HG03039 (cell line): ENCODE results near the gene POU2F2.
A peak's percentile ranks its signal among the peaks of the same experiment; 100 is the strongest.

Experiments used
- ATAC-seq: cut with Tn5 transposase; IDR thresholded peaks from one replicate; pipeline ENCODE4 v1.9.1; 2021; ENCODE audit warnings: mild to moderate bottlenecking, moderate library complexity; ENCODE audit not compliant: unreplicated experiment

POU2F2 gene

DNA sequence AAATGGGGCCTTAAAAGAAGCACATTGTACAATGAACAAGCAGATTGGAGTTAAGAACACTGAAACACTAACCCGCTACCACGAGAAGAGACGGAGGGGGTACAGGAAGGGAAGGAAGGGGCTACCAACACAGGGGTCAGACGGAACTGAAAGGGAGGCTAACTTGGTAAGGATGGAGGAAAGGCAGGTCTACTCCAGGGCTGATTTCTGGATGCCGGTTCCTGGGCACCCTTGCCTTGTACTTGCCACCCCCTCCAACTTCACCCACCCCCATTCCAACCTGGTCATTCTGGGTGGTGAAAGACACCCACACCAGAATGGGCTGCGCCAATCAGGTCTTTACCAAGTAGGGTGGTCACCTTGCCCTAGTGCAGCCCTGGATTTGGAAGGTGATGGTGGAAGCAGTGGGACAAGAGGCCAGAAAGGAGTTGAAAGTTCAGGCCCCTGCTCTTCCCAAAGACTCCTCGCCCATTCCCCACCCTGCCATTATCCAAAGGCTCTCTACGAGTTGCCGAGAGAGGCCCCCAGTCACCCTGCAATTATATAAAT, 46.0 kb downstream of the POU2F2 start:
- ATAC-seq, result no peak

DNA sequence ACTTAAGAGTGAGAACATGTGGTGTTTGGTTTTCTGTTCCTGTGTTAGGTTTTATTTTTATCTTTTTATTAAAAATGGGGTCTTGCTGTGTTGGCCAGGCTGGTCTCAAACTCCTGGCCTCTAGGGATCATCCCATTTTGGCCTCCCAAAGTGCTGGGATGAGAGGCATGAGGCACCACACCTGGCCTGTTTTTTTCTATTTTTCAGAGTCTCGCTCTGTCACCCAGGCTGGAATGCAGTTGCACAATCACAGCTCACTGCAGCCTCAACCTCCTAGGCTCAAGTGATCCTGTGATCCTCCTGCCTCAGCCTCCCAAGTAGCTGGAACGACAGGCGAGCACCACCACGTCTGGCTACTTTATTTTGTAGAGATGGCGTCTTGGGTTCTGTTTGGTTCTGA, 48.7 kb downstream of the POU2F2 start:
- ATAC-seq, result no peak

DNA sequence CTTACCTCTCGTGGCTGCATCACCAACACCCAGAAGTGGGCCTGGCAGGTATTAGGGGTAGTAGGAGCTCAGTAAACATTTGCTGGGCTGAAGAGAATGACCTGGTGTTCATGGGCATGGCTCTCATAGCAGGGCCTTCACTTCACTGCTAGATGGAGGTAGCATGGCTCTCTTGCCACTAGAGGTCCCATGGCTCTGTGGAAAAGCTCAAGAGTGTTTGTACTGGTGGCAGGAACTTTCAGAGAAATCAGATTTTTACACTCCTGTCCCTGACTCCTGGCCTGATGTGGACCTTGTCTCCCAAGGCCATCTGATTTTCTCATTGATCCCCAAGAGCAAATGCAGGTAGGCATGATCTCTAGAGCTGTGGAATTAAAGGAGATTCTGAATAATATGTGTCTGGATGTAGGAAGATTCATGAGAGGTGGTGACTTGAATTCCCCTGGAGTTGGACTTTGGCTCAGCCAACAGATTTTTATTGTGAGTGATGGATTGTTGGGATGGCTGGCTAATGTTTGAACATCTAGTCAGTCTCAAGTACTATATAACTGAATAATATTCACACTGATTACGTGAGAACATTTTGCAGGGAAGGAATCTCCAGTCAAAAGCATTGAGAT, 50.6 kb downstream of the POU2F2 start:
- no peak for ATAC-seq

DNA sequence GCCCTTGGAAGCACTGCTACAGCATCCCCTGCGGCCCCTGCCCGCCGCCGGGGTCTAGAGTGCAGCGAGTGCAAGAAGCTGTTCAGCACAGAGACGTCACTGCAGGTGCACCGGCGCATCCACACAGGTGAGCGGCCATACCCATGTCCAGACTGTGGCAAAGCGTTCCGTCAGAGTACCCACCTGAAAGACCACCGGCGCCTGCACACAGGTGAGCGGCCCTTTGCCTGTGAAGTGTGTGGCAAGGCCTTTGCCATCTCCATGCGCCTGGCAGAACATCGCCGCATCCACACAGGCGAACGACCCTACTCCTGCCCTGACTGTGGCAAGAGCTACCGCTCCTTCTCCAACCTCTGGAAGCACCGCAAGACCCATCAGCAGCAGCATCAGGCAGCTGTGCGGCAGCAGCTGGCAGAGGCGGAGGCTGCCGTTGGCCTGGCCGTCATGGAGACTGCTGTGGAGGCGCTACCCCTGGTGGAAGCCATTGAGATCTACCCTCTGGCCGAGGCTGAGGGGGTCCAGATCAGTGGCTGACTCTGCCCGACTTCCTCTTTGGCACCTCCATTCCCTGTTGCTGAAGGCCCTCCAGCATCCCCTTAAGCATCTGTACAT, 51.4 kb downstream of the POU2F2 start:
- no peak for ATAC-seq

DNA sequence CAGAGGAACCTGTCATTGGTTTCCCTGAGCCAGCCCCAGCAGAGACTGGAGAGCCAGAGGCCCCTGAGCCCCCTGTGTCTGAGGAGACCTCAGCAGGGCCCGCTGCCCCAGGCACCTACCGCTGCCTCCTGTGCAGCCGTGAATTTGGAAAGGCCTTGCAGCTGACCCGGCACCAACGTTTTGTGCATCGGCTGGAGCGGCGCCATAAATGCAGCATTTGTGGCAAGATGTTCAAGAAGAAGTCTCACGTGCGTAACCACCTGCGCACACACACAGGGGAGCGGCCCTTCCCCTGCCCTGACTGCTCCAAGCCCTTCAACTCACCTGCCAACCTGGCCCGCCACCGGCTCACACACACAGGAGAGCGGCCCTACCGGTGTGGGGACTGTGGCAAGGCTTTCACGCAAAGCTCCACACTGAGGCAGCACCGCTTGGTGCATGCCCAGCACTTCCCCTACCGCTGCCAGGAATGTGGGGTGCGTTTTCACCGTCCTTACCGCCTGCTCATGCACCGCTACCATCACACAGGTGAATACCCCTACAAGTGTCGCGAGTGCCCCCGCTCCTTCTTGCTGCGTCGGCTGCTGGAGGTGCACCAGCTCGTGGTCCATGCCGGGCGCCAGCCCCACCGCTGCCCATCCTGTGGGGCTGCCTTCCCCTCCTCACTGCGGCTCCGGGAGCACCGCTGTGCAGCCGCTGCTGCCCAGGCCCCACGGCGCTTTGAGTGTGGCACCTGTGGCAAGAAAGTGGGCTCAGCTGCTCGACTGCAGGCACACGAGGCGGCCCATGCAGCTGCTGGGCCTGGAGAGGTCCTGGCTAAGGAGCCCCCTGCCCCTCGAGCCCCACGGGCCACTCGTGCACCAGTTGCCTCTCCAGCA, 52.1 kb downstream of the POU2F2 start:
- no peak for ATAC-seq

DNA sequence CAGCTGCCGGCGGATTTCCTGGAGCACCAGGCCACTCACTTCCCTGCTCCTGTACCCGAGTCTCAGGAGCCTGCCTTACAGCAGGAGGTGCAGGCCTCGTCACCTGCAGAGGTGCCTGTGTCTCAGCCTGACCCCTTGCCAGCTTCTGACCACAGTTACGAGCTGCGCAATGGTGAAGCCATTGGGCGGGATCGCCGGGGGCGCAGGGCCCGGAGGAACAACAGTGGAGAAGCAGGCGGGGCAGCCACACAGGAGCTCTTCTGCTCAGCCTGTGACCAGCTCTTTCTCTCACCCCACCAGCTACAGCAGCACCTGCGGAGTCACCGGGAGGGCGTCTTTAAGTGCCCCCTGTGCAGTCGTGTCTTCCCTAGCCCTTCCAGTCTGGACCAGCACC, 53.0 kb downstream of the POU2F2 start:
- ATAC-seq, result no peak

DNA sequence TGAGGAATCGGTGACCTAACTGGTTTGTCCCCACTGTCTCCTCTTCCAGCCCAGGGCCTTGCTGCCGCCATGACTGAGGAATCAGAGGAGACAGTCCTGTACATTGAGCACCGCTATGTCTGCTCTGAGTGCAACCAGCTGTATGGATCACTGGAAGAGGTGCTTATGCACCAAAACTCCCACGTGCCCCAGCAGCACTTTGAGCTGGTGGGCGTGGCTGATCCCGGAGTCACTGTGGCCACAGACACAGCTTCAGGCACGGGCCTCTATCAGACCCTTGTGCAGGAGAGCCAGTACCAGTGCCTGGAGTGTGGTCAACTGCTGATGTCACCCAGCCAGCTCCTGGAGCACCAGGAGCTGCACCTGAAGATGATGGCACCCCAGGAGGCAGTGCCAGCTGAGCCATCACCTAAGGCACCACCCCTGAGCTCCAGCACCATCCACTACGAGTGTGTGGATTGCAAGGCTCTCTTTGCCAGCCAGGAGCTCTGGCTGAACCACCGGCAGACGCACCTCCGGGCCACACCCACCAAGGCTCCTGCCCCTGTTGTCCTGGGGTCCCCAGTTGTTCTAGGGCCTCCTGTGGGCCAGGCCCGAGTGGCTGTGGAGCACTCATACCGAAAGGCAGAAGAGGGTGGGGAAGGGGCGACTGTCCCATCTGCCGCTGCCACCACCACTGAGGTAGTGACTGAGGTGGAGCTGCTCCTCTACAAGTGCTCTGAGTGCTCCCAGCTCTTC, 53.5 kb downstream of the POU2F2 start:
- ATAC-seq, result no peak

DNA sequence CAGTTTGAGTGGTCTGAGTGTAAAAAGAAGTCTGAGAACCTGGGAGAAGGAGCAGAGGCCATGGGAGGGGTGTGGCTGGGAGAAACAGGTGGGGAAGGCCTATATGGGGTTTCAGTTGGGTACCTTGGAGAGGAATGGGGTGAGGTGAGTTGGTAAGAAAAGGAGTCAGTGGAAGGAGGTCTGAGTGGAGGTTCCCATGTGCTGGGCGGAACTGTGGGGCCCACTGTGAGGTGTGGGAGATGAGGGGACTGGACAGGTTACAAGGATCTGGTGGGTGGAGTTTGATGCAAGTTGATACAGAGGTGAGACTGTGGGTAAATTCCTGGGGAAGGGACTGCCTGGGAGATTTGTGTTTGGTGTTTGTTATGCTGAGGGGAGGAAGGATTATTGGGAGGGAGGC, 54.2 kb downstream of the POU2F2 start:
- no peak for ATAC-seq

DNA sequence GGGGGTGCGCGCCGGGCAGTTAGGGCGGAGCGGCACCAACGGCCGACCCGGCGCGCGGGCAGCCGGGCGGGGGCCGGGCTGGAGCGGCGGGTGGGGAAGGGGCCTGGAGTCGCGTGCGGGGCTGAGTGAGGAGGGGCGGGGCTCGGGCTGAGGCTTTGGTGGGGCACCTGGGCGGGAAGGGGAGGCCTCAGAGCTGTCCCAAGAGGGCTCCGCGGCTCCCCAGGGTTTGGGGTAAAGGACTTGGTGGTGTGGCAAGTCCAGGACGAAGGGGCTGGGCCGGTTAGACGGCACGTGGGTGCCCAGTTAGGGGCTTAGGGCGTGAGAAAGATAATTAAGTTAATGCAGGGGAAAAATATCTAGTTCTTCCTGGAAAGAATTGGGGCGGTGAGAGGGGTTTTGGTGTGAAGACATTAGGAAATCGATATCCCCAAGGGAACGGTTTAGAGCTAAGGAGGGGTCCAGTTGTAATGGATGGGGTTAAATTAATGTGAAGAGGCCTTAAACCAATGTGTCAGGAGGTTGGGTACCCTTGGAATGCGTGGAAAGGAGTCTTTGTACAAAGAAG, 55.8 kb downstream of the POU2F2 start:
- ATAC-seq, result no peak

DNA sequence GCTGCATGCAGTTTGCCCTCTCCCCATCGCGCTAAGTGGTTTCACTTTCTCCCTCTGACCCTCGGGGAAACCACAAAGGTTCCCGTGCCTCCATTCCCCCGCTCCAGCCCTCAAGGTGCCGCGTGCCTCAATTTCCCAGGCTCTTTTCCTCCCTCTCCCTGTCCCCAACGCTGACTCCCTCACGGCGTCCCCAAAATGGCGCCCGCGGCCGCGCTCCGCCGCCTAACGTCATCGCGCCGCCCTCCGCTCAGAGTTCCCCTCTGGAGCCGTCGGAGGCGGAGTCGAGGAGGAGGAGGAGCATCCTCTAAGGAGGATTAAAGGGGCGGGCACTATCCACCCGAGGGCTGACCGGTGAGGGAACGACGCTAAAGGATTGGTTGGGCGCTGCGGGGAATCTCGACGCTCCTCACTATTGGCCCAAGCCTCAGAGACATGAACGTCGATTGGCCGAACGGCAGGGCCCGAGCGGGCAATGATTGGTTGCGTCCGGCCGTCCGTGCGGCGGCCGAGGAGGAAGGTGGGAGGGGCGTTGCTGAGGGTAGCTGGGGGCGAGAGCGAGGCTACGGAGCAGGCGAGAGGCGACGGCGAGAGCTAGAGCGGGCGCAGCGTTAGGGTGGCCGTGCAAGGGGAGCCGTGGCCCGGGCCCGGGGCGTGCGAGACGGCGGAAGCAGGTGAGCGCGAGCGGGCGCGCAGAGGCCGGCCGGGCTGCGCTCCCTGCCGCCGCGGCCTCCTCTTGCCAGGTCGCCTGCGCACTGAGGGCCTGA, 56.4 kb downstream of the POU2F2 start, which contains the start of gene ZNF574:
Gene ZNF574, plus strand, starts transcription at position 551 of the 764 bp plus-strand sequence. CDS start 2,441 bp downstream, outside the sequence.
- ATAC-seq, result peak; percentile 90

DNA sequence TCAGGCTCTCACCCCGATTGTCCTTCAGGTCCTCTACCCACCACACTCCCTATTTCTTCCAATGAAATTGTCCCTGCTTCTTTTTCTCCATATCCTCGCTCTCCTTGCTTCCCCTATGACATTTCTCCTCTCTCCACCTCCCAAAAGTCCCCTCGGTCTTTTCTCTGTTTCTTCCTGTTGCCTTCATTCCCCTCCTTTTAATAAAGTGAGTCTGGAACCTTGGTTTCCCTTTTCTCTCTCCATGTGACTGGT, 57.0 kb downstream of the POU2F2 start:
- ATAC-seq, result no peak

DNA sequence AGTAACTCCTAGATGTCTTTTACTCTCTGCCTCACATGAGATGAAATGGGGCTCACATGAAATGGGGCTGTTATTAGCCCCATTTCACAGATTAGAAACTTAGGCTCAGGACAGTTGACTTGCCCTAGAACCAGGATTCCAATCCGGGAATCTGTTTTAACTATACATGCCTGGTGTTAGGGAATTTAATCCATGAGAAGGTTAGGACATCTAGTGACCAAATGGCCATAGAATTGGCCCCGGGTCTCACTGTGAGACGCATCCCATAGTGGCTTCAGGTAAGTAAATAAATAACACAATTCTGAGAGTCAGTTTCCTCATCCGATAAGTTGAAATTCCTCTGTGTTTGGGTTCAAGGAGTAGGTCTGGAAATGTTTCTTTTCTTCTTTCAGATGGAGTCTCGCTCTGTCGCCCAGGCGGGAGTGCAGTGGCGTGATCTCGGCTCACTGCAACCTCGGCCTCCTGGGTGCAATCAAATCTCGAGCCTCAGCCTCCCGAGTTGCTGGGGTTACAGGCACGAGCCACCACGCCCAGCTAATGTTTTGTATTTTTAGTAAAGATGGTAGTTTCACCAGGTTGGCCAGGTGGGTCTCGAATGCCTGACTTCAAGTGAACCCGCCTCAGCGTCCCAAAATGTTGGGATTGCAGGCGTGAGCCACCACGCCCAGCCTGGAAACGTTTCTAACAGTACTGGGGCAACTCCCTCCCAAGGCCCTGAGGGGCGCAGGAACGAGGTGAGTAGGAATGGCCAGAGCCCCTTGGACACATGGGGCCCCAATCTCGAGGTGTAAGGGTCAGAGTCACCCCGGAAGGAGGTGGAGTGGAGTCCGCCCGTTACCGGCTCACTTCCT, 57.5 kb downstream of the POU2F2 start:
- no peak for ATAC-seq

DNA sequence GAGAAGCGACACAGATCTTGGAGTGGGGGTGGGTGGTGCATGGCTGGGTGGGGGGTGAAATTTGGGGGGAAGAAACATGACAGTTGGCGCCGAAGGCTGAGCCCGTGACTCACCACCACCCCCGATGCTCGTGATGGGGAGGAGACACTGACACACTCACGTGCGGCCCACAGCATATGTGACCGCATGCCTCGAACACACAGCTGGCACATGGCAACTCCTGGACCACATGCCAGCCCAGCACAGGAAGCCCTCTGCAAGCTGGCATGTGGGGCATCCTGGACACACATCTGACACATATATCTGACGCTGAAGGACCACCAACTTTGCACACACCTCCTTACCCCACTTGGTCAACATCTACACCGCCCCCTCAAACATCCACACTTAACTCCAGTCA, 61.0 kb downstream of the POU2F2 start:
- no peak for ATAC-seq

DNA sequence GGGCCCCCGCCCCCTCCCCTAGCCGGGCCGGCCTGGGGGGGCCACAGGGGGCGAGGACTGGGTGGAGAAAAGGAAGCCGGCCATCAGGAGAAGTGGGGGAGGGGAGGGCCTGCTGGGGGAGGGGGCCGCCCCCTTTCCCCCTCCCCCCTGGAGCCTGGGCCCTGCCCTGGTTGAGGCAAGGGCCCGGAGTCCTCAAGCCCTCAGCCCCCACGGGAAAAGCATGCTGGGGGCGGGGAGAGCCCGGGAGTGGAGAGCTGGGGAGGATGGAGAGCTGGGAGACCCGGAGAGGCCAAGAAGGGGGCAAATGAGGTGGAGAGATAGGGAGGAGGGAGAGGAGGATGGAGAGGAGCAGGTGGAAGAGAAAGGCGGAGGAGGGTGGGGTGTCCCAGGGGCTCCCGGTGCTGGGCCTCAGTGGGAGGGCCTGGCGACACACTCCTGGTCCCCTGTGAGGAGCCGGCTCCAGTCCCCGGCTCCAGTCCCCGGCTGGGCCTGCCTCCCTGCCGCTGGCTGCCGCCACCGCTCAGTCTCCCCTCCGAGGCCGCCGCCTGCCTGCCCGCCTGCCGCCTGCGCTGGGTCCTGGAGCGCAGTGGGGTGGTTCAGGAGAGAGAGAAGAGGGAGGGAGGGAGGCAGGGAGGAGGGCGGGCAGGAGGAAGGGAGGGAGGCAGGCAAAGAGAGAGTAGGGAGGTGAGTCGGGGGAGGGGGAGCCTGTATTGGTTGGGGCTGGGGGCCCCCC, 62.5 kb downstream of the POU2F2 start, which contains the start of gene GRIK5:
Gene GRIK5, minus strand, starts transcription at position 588 of the 733 bp plus-strand sequence. CDS start 4,436 bp downstream, outside the sequence.
- no peak for ATAC-seq

DNA sequence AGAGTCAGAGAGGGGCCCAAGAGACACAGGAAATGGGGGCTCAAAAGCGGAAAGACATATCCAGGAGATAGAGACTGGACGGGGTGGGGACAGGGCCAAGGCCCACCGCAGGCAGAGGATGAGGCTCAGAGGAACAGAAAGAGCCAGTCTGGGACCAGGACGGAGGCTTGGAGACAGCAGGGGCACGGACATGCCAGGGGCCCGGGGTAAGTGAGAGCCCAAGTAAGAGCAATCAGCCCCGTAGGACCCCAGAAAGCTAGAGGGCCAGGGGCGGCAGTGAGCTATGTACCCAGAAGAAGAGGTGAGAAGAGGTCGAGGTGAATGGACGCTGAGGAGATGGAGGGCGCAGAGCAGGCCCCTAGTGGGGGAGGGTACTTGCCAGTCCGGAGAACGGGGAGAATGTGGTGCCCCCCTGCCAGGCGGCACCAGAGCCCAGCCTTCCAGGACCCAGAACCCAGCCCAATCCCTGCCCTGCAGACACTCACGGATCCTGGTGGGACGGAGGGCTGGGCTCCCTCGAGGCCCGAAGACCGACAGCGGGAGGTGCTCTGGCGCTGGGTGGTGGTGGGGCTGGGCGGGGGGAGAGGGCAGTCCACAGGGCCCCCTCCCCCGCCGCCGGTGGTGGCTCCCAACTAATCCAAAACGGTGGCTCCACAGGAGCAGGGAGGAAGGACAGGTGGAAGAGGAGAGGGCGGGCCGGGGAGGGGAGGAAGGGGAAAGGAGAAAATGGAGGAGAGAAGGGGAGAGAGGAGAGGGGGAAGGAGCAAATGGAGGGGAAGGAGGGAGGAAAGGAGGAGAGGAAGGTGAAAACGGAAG, 63.3 kb downstream of the POU2F2 start:
- no peak for ATAC-seq

DNA sequence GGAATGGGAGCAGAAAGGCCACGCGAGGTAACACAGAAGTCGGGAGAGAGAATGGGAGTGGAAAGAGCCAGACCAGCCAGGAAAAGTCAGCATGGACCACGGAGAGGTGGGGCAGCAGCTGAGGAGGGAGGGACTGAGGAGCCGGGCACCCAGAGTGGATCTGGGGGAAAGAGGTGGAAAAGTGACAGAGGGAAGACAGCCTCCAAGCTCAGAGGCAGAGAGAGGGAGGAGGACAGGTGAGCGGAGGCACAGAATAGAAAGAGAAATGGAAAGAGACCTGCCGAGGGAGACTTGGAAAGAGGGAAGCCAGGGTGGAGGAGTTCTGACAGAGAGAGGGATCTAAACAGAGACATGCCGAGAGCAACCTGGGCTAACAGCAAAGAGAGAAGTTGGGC, 63.9 kb downstream of the POU2F2 start:
- no peak for ATAC-seq

DNA sequence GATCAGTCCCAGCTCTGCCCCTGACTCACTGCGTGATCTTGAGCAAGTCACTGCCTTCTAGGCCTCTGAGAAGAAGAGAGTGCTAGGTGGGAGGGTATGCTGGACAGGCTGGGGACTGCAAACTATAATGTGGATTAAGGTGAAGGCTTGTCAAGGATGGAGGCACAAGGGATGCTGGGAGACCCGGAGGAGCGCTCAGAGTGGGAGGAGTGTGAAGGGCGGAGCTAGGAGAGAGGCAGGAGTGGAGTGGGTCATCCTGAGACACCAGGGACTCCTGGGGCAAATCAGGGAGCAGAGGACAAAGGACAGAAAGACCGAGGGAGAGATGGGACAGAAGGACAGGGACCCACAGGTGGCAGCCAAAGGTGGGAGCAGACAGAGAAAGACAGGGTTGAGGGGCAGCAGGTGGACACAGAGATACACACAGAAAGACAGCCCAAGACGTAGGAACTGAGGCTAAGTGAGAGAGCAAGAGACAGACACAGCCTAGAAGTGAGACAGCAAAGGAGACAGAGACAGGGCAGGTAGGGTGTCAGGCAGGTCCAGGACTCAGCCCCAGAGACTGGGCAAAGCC, 64.8 kb downstream of the POU2F2 start:
- no peak for ATAC-seq
